ENCODE results near the gene NRDC. TPM values are rescaled to one million over a fixed set of nuclear protein-coding genes. Genes with fewer than 3 reads are reported as not detected.

NRDC gene
- total and polyA plus RNA-seq, 9 of the 15 experiments (the other 6 are each of a cell fraction or from before 2014, with no cell fraction given), result 102 to 371 (median 201) TPM

DNA sequence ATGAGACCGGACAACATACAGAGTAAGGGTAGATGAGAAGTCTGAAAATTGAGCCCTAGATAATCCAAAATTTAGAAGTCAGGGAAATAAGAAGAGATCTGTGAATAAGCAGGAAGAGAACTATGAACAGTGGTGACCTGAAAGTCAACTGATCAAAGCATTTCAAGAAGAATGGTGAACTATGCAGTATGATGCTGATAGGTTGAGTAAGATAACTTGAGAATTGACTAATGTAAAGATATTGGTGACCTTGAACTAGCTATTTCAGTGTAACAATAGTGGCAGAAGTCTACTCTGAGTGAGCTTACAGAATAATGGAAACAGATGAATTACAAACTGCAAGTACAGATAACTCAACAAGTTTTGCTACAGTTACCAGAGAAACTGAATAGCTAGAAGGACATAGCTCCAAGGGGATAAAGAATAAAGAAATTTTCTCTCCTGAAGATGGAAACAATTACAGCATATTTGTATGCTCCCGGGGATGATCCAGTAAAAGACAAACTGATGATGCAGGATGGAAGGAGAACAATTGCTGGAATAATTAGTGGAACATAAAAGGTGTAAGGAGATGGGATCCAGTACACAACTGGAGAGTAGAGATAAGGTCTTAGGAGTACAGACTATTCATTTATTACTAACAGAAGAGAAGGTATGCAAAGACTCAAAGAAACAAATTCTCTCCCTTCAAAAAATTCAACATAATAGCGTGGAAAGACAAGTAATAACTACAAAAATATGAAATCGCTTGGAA is 10.9 kb downstream of the NRDC start (continued):
- TF ChIP-seq, protein P1, sequence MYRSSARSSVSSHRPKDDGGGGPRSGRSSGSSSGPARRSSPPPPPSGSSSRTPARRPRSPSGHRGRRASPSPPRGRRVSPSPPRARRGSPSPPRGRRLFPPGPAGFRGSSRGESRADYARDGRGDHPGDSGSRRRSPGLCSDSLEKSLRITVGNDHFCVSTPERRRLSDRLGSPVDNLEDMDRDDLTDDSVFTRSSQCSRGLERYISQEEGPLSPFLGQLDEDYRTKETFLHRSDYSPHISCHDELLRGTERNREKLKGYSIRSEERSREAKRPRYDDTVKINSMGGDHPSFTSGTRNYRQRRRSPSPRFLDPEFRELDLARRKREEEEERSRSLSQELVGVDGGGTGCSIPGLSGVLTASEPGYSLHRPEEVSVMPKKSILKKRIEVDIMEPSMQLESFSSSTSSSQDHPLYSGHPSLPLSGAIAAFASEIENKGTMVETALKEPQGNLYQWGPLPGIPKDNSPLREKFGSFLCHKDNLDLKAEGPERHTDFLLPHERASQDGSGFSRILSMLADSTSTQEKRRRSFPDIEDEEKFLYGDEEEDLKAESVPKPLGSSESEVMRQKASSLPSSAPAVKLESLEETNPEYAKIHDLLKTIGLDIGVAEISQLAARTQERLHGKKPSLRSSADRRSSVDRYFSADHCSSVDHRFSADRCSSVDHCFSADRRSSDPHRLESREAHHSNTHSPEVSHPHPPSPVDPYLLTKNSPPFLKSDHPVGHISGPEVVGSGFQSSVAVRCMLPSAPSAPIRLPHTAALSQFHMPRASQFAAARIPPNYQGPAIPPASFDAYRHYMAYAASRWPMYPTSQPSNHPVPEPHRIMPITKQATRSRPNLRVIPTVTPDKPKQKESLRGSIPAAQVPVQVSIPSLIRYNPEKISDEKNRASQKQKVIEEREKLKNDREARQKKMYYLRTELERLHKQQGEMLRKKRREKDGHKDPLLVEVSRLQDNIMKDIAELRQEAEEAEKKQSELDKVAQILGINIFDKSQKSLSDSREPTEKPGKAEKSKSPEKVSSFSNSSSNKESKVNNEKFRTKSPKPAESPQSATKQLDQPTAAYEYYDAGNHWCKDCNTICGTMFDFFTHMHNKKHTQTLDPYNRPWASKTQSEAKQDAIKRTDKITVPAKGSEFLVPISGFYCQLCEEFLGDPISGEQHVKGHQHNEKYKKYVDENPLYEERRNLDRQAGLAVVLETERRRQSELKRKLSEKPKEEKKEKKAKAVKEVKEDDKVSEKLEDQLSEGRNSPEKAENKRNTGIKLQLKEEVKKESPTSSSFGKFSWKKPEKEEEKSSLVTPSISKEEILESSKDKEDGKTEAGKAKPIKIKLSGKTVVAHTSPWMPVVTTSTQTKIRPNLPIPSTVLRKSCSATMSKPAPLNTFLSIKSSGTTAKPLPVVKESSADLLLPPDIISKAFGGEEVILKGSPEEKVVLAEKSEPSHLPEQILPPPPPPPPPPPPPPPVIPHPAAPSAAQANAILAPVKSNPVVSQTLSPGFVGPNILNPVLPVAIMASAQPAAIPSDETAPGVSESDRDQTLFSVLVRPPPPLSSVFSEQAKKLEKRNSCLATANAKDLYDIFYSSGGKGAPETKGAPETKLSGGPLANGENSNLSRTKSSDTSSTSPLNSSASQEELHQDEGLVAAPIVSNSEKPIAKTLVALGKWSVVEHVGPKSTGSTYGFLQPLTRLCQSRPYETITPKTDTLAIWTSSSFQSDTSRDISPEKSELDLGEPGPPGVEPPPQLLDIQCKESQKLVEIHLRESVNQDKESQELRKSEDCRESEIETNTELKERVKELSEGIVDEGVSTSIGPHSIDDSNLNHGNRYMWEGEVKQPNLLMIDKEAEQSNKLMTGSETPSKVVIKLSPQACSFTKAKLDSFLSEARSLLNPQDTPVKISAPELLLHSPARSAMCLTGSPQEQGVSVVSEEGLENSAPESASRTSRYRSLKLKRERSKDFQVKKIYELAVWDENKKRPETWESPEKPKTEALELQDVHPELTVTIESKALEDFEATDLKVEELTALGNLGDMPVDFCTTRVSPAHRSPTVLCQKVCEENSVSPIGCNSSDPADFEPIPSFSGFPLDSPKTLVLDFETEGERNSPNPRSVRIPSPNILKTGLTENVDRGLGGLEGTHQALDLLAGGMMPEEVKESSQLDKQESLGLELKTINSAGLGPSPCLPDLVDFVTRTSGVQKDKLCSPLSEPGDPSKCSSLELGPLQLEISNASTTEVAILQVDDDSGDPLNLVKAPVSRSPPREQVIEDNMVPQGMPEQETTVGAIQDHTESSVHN (IDR thresholded peaks at IDR 0.05; ENCODE audit: borderline replicate concordance in 1 of 2, low read depth in 1 of 2), result no peak
